ENCODE measurements around the gene STARD9. TPM values are rescaled to one million over a fixed set of nuclear protein-coding genes. Genes with fewer than 3 reads are reported as not detected.

Gene STARD9
- total and polyA plus RNA-seq, 2 of the 4 experiments (the other 2 are of a cell fraction): 2.0 to 3.2 TPM

DNA sequence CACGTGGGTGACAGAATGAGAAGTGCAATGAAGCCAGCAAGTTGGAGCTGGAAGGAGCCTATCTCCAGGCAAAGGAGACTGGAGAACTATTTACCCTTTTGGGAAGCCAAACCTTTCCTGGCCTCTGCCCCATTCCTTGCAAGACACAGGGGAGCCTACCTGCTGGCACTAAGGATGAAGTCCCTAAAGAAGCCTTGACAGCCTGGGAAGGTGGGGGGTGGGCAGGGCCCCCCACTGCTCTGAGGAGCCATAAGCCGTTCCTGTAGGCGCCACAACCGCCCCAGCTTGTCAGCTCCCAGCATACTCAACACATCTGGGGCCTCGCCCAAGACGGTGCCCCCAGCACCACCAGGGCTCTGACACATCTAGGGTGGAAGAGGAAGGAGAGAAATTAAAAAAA, 156.1 kb downstream of the STARD9 start:
- BruUV-seq (replicated peaks): no TSS peak
- H3K14ac ChIP-seq (replicated peaks; ENCODE audit: low read depth, low read length): no peak overlapping the region
- H2AK9ac ChIP-seq (replicated peaks; ENCODE audit: low read depth, low read length, poor library complexity): no peak overlapping the region
- ChIA-PET CTCF (no interaction called here), POLR2A (ENCODE audit: unreplicated experiment) (no interaction called here)
- H3K4me3 ChIP-seq (ENCODE audit: insufficient read depth, low read depth, low read length): no peak overlapping the region
- no peak overlapping the region for H2BK120ac ChIP-seq (ENCODE audit: low read depth, low read length)
- H4K91ac ChIP-seq (ENCODE audit: insufficient read depth, low read depth, low read length): no peak overlapping the region
- no peak for ATAC-seq (ENCODE audit: low read depth)
- peaks cover 11% of the 10 kb centered on the region; the same call in 1 of the 2 replicates for H3K9me1 ChIP-seq (ENCODE audit: insufficient read depth, low read length)
- no peak overlapping the region for H3K23ac ChIP-seq (ENCODE audit: low read depth, low read length)
- no peaks in the 10 kb centered on the region for H3K9me3 ChIP-seq (ENCODE audit: control insufficient read depth, insufficient read depth, low read length)
- no peak overlapping the region for H3K4me2 ChIP-seq (ENCODE audit: low read depth, low read length)
- intact Hi-C loops (cut with micrococcal nuclease): no loop called here
- TF ChIP-seq, protein P1, sequence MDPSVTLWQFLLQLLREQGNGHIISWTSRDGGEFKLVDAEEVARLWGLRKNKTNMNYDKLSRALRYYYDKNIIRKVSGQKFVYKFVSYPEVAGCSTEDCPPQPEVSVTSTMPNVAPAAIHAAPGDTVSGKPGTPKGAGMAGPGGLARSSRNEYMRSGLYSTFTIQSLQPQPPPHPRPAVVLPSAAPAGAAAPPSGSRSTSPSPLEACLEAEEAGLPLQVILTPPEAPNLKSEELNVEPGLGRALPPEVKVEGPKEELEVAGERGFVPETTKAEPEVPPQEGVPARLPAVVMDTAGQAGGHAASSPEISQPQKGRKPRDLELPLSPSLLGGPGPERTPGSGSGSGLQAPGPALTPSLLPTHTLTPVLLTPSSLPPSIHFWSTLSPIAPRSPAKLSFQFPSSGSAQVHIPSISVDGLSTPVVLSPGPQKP (IDR thresholded peaks at IDR 0.05; ENCODE audit: borderline replicate concordance, low read depth, low read length): no peak
- TF ChIP-seq RCOR1 (IDR thresholded peaks at IDR 0.05; ENCODE audit: insufficient replicate concordance, low read length) (no peak), SMC3 (IDR thresholded peaks at IDR 0.05; ENCODE audit: low read depth, low read length) (no peak), FOS (IDR thresholded peaks at IDR 0.05; ENCODE audit: low read depth, low read length) (no peak), MXI1 (IDR thresholded peaks at IDR 0.05; ENCODE audit: borderline replicate concordance, low read depth, low read length) (no peak), CHD1 (IDR thresholded peaks at IDR 0.05; ENCODE audit: low read depth, low read length) (no peak), MAZ (IDR thresholded peaks at IDR 0.05; ENCODE audit: borderline replicate concordance, low read depth, low read length) (no peak), POLR2A (IDR thresholded peaks at IDR 0.05; ENCODE audit: low read depth, low read length) (no peak), MAFK (IDR thresholded peaks at IDR 0.05; ENCODE audit: low read depth, low read length) (no peak), CEBPB (IDR thresholded peaks at IDR 0.05; ENCODE audit: low read depth, low read length) (no peak), NFE2L2 (IDR thresholded peaks at IDR 0.05; ENCODE audit: low read depth, low read length) (no peak), RAD21 (IDR thresholded peaks at IDR 0.05; ENCODE audit: low read length) (no peak), BHLHE40 (IDR thresholded peaks at IDR 0.05; ENCODE audit: low read depth, low read length) (no peak), RFX5 (IDR thresholded peaks at IDR 0.05; ENCODE audit: low read depth, low read length) (no peak)
- TF ChIP-seq, protein P2, sequence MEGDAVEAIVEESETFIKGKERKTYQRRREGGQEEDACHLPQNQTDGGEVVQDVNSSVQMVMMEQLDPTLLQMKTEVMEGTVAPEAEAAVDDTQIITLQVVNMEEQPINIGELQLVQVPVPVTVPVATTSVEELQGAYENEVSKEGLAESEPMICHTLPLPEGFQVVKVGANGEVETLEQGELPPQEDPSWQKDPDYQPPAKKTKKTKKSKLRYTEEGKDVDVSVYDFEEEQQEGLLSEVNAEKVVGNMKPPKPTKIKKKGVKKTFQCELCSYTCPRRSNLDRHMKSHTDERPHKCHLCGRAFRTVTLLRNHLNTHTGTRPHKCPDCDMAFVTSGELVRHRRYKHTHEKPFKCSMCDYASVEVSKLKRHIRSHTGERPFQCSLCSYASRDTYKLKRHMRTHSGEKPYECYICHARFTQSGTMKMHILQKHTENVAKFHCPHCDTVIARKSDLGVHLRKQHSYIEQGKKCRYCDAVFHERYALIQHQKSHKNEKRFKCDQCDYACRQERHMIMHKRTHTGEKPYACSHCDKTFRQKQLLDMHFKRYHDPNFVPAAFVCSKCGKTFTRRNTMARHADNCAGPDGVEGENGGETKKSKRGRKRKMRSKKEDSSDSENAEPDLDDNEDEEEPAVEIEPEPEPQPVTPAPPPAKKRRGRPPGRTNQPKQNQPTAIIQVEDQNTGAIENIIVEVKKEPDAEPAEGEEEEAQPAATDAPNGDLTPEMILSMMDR (conservative IDR thresholded peaks at IDR 0.05; ENCODE audit: low read depth, low read length): no peak
- TF ChIP-seq, protein P3, sequence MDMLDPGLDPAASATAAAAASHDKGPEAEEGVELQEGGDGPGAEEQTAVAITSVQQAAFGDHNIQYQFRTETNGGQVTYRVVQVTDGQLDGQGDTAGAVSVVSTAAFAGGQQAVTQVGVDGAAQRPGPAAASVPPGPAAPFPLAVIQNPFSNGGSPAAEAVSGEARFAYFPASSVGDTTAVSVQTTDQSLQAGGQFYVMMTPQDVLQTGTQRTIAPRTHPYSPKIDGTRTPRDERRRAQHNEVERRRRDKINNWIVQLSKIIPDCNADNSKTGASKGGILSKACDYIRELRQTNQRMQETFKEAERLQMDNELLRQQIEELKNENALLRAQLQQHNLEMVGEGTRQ (IDR thresholded peaks at IDR 0.05; ENCODE audit: low read depth, low read length): no peak
- H3K27ac ChIP-seq (ENCODE audit: insufficient read depth, low read length): no peak overlapping the region
- in situ Hi-C loops (cut with MboI; ENCODE audit: low sequenced_read_pairs): no loop called here
- no CpG with 5 or more reads among the region's 6 CpGs for WGBS, 2 experiments (ENCODE audit: extremely low coverage in 2 of 2, insufficient read length in 1 of 2)
- peaks cover 11% of the 10 kb centered on the region; the same call in 1 of the 2 replicates for H4K20me1 ChIP-seq (ENCODE audit: insufficient read depth, low read length)
- no peak overlapping the region for H2BK5ac ChIP-seq (ENCODE audit: low read depth, low read length, poor library complexity, severe bottlenecking)
- no peaks in the 10 kb centered on the region for H3K27me3 ChIP-seq (ENCODE audit: control insufficient read depth, insufficient read depth, low read length)
- no peak overlapping the region for H2BK20ac ChIP-seq (ENCODE audit: low read depth, low read length)
- no peak overlapping the region for H3K56ac ChIP-seq (ENCODE audit: extremely low read depth, insufficient read depth, low read length)
- H4K5ac ChIP-seq (ENCODE audit: low read depth, low read length): no peak overlapping the region
- H3K18ac ChIP-seq (ENCODE audit: low read depth, low read length): no peak overlapping the region
- peaks cover 5% of the 10 kb centered on the region for H3K4me1 ChIP-seq (ENCODE audit: control insufficient read depth, insufficient read depth, low read length)
- H3K36me3 ChIP-seq (ENCODE audit: control insufficient read depth, insufficient read depth, low read length): peaks cover 76% of the 10 kb centered on the region
- no peak for DNase-seq
- no peak overlapping the region for H4K8ac ChIP-seq (ENCODE audit: low read depth in 2 of 2, low read length in 2 of 2)
- H2AFZ ChIP-seq (replicated peaks; ENCODE audit: low read length, poor library complexity): no peak overlapping the region
- dilution Hi-C loops (cut with HindIII; ENCODE audit: low sequenced_read_pairs, unreplicated experiment): no loop called here
- H3K9ac ChIP-seq (ENCODE audit: low read depth, low read length): no peak overlapping the region
- no peak overlapping the region for H2BK15ac ChIP-seq (ENCODE audit: low read depth, low read length)
- H3K4ac ChIP-seq (ENCODE audit: low read depth, low read length): no peak overlapping the region
- no peak overlapping the region for H2AK5ac ChIP-seq (ENCODE audit: low read depth, low read length)
- H3K79me1 ChIP-seq (ENCODE audit: low read depth in 1 of 2, low read length in 2 of 2): peaks cover 19 to 20% of the 10 kb centered on the region in 2 experiments

Measured in IMR-90 (cell line).